GM12878 (cell line): ENCODE results near the gene ACAP2. TPM values are rescaled to one million over a fixed set of nuclear protein-coding genes. Genes with fewer than 3 reads are reported as not detected.

Source experiments
- BACH1 ChIP-seq: fragments of 450-650 bp; IDR thresholded peaks from 2 replicates; pipeline ENCODE4 v1.6.1; 2017; ENCODE audit warnings: mild to moderate bottlenecking, borderline replicate concordance
- BCL3 ChIP-seq: IDR thresholded peaks from 2 replicates; pipeline ENCODE4 v1.6.1; 2011; ENCODE audit warnings: borderline replicate concordance, low read depth, mild to moderate bottlenecking, moderate library complexity, low read length; ENCODE audit not compliant: insufficient read depth, poor library complexity, severe bottlenecking
- CHD1 ChIP-seq: IDR thresholded peaks from 2 replicates; pipeline ENCODE4 v1.6.1; 2012; ENCODE audit warnings: low read depth, low read length, improper control_type of control experiment
- DPF2 ChIP-seq: fragments of 450-650 bp; IDR thresholded peaks from 2 replicates; pipeline ENCODE4 v1.6.1; 2017; ENCODE audit warnings: mild to moderate bottlenecking
- EP300 ChIP-seq, 2 experiments: fragments of 150-350 bp in 1 of 2; IDR thresholded peaks; 2 replicates each; pipeline ENCODE4 v1.6.1; 2011 to 2012; ENCODE audit warnings: low read depth in 2 of 2, low read length in 2 of 2, borderline replicate concordance in 1 of 2, improper control_type of control experiment in 1 of 2, inconsistent platforms in 1 of 2; ENCODE audit not compliant: control insufficient read depth in 1 of 2
- HDAC2 ChIP-seq: fragments of 200-600 bp; sonication (generic); IDR thresholded peaks from 2 replicates; pipeline ENCODE4 v1.6.1; 2017
- MEF2B ChIP-seq: fragments of 450-650 bp; IDR thresholded peaks from 2 replicates; pipeline ENCODE4 v1.6.1; 2018; ENCODE audit warnings: mild to moderate bottlenecking, moderate library complexity; ENCODE audit not compliant: partially characterized antibody, poor library complexity, severe bottlenecking
- MTA2 ChIP-seq: fragments of 450-650 bp; IDR thresholded peaks from 2 replicates; pipeline ENCODE4 v1.6.1; 2016; ENCODE audit warnings: low read depth, mild to moderate bottlenecking, moderate library complexity
- MYC ChIP-seq: IDR thresholded peaks from 2 replicates; pipeline ENCODE4 v1.6.1; 2011; ENCODE audit warnings: mild to moderate bottlenecking, low read length, moderate library complexity, inconsistent platforms; ENCODE audit not compliant: insufficient read depth, insufficient replicate concordance, insufficient read length, severe bottlenecking
- NFYA ChIP-seq: IDR thresholded peaks from 2 replicates; pipeline ENCODE4 v1.6.1; 2011; ENCODE audit warnings: low read depth, mild to moderate bottlenecking, low read length, improper control_type of control experiment, borderline replicate concordance
- NR2F1 ChIP-seq: fragments of 450-650 bp; conservative IDR thresholded peaks from 2 replicates; pipeline ENCODE4 v1.6.1; 2017; ENCODE audit warnings: mild to moderate bottlenecking
- POU2F2 ChIP-seq: IDR thresholded peaks from 3 replicates; pipeline ENCODE4 v1.6.1; 2011; ENCODE audit warnings: low read depth, mild to moderate bottlenecking, low read length, borderline replicate concordance
- PRDM15 ChIP-seq: fragments of 450-650 bp; formaldehyde crosslinking; IDR thresholded peaks from 2 replicates; pipeline ENCODE4 v1.4.0; 2020; ENCODE audit warnings: mild to moderate bottlenecking, moderate library complexity
- RAD21 ChIP-seq: IDR thresholded peaks from 2 replicates; pipeline ENCODE4 v1.6.1; 2011; ENCODE audit warnings: mild to moderate bottlenecking, low read depth, low read length, moderate library complexity; ENCODE audit not compliant: insufficient read depth
- RAD51 ChIP-seq: fragments of 450-650 bp; IDR thresholded peaks from 2 replicates; pipeline ENCODE4 v1.6.1; 2016; ENCODE audit warnings: moderate library complexity, mild to moderate bottlenecking, inconsistent platforms
- SMAD5 ChIP-seq: IDR thresholded peaks from 2 replicates; pipeline ENCODE4 v1.6.1; 2016; ENCODE audit warnings: antibody characterized with exemption, low read depth
- STAT3 ChIP-seq: IDR thresholded peaks from 2 replicates; pipeline ENCODE4 v1.6.1; 2011; ENCODE audit warnings: low read depth, low read length, improper control_type of control experiment
- TARDBP ChIP-seq: IDR thresholded peaks from 2 replicates; pipeline ENCODE4 v1.6.1; 2016; ENCODE audit warnings: borderline replicate concordance
- TCF12 ChIP-seq: IDR thresholded peaks from 2 replicates; pipeline ENCODE4 v1.6.1; 2011; ENCODE audit warnings: low read depth, mild to moderate bottlenecking, low read length
- WRNIP1 ChIP-seq: IDR thresholded peaks from 2 replicates; pipeline ENCODE4 v1.6.1; 2011; ENCODE audit warnings: low read depth, low read length, improper control_type of control experiment, borderline replicate concordance
- ZNF207 ChIP-seq: fragments of 450-650 bp; IDR thresholded peaks from 2 replicates; pipeline ENCODE4 v1.6.1; 2014; ENCODE audit warnings: antibody characterized with exemption, mild to moderate bottlenecking, borderline replicate concordance
- ZSCAN29 ChIP-seq: fragments of 450-650 bp; IDR thresholded peaks from 2 replicates; pipeline ENCODE4 v1.6.1; 2017; ENCODE audit warnings: mild to moderate bottlenecking, moderate library complexity
- ZZZ3 ChIP-seq: IDR thresholded peaks from 2 replicates; pipeline ENCODE4 v1.6.1; 2011; ENCODE audit warnings: low read depth; ENCODE audit not compliant: control insufficient read depth, insufficient read length
- polyA plus RNA-seq, 11 experiments: library from polyadenylated mRNA; depleted of rRNA in 4 of 11; unstranded in 6 of 11; stranded (reverse) in 5 of 11; fragments of >200 nt; fragmentation: Nextera tagmentation in 4 of 11; fragmentation: Illumina TruSeq in 1 of 11; extraction: Ambion mirVana in 4 of 11; extraction: Trizol in 1 of 11; gene quantifications; 1 replicate in 1 of 11; 2 replicates in 10 of 11; pipeline versions ENCODE4 v1.2.1 to v1.2.3, GENCODE V29; 2011 to 2016; ENCODE audit warnings: inconsistent platforms in 2 of 11, missing spikeins in 2 of 11, low read depth in 1 of 11
- total RNA-seq, 4 experiments: library from RNA; depleted of rRNA in 3 of 4; stranded (reverse); fragments of >200 nt in 3 of 4; fragmentation: Illumina TruSeq in 1 of 4; extraction: Trizol in 1 of 4; gene quantifications; 2 replicates each; pipeline versions ENCODE4 v1.2.1 to v1.2.3, GENCODE V29; 2013 to 2021
- TF ChIP-seq, protein P1 (sequence below): fragments of 450-650 bp; conservative IDR thresholded peaks from 2 replicates; pipeline ENCODE4 v1.6.1; 2017; ENCODE audit warnings: mild to moderate bottlenecking, moderate library complexity

ACAP2 gene
- total and polyA plus RNA-seq, 10 of the 15 experiments (the other 5 are each of a cell fraction or from before 2014, with no cell fraction given), result 7.1 to 53.8 (median 35.7) TPM

DNA sequence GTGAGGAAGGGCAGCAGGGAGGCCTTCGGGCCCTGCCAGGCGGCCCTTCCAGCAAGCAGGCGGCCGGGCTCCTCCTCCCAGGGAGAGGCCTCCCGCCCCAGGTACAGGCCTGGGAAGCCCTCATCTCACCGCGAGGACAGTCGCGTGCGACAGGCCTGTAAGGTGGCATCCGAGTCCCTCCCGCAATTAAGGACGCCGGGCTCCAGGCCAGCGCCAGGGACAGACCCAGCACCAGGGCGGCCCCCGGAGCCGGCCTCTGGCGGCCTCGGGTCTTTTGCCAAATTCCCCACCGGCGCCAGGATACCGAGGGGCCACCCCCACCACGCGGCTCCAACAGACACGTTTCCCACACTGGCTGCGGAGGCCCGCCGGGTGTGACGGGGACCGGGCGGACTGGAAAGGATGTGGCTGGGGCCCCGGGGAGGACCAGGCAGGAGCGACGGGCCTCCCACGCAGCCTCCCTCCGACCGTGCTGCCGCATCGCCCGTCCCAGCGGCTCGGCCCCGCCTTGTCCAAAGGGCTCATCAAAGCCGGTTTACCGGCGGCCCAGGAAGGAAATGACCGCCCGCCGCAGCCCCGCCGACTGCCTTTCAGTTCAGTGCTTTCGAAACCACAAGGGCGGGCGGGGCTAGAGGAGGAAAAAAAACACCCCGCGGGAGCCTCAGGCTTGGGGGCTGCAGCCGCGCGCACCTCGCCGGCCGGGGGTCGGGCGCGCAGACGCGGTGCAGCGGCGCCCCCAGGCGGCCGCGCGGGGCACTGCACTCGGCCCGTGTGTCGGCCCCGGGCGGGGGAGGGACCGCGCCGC is 183.1 kb downstream of the ACAP2 start (continued):
- TF ChIP-seq, protein P1, sequence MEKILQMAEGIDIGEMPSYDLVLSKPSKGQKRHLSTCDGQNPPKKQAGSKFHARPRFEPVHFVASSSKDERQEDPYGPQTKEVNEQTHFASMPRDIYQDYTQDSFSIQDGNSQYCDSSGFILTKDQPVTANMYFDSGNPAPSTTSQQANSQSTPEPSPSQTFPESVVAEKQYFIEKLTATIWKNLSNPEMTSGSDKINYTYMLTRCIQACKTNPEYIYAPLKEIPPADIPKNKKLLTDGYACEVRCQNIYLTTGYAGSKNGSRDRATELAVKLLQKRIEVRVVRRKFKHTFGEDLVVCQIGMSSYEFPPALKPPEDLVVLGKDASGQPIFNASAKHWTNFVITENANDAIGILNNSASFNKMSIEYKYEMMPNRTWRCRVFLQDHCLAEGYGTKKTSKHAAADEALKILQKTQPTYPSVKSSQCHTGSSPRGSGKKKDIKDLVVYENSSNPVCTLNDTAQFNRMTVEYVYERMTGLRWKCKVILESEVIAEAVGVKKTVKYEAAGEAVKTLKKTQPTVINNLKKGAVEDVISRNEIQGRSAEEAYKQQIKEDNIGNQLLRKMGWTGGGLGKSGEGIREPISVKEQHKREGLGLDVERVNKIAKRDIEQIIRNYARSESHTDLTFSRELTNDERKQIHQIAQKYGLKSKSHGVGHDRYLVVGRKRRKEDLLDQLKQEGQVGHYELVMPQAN, result no peak; the same call in 1 of the 2 replicates
- TF ChIP-seq CHD1 (no peak), EP300 (IDR thresholded peaks at IDR 0.05; ENCODE audit: borderline replicate concordance in 1 of 2, control insufficient read depth in 1 of 2, low read depth in 2 of 2, low read length in 2 of 2) (peak; percentile 64 to 82; a peak in 3 of 4 replicates), TCF12 (peak; percentile 12; the same call in 1 of the 2 replicates), ZZZ3 (no peak), WRNIP1 (no peak), MEF2B (peak; percentile 83), SMAD5 (no peak), STAT3 (no peak), TARDBP (no peak; the same call in 1 of the 2 replicates), ZNF207 (no peak), HDAC2 (no peak), RAD51 (no peak), DPF2 (peak; percentile 93), MTA2 (peak; percentile 47; the same call in 1 of the 2 replicates), ZSCAN29 (no peak), POU2F2 (no peak; the same call in 2 of the 3 replicates), BCL3 (no peak), BACH1 (peak; percentile 76), MYC (peak; percentile 37), PRDM15 (CRISPR knock-in tag) (peak; percentile 71; the same call in 1 of the 2 replicates), NFYA (no peak), NR2F1 (peak; percentile 75; the same call in 1 of the 2 replicates), RAD21 (peak; percentile 89)
